NB4 (cell line): ENCODE measurements around the gene KCNJ4.
A peak's percentile ranks its signal among the peaks of the same experiment; 100 is the strongest.

Experiments used
- DNase-seq: peaks from one replicate; pipeline ENCODE4 v3.0.0; 2010; ENCODE audit warnings: low read depth
- H3K4me3 ChIP-seq: one replicate; pipeline ENCODE4 v1.5.1; 2011; ENCODE audit warnings: mild to moderate bottlenecking, low read depth, low read length, moderate library complexity
- CTCF ChIP-seq: IDR thresholded peaks from one replicate; pipeline ENCODE4 v1.5.1; 2012; ENCODE audit warnings: low read depth, low read length
- MAX ChIP-seq: IDR thresholded peaks from 2 replicates; pipeline ENCODE4 v1.6.1; 2011; ENCODE audit warnings: low read depth, low read length
- MYC ChIP-seq: IDR thresholded peaks from 2 replicates; pipeline ENCODE4 v1.6.1; 2011; ENCODE audit warnings: low read depth, low read length
- POLR2A ChIP-seq: IDR thresholded peaks from 2 replicates; pipeline ENCODE4 v1.6.1; 2011; ENCODE audit warnings: mild to moderate bottlenecking; ENCODE audit not compliant: insufficient read length; ENCODE audit errors: extremely low read depth

The KCNJ4 gene

GRCh38 chr22:38485783-38486182 lies 30.8 kb upstream of the KCNJ4 start:
- H3K4me3 ChIP-seq, result no peak overlapping the region
- DNase-seq, result peak; percentile 54

GRCh38 chr22:38484244-38484643 lies 29.2 kb upstream of the KCNJ4 start:
- TF ChIP-seq MYC, result no peak
- TF ChIP-seq POLR2A, result no peak
- TF ChIP-seq MAX, result no peak
- TF ChIP-seq CTCF, result no peak
- DNase-seq, result no peak
- H3K4me3 ChIP-seq, result no peak overlapping the region

More at GRCh38 chr22:38485783-38486182, 30.8 kb upstream of the KCNJ4 start:
- TF ChIP-seq MAX, result no peak

GRCh38 chr22:38482662-38483308 lies 27.8 kb upstream of the KCNJ4 start:
- H3K4me3 ChIP-seq, result no peak overlapping the region
- TF ChIP-seq MYC (no peak), POLR2A (no peak), CTCF (no peak), MAX (no peak)
- DNase-seq, result no peak

GRCh38 chr22:38481871-38482332 lies 26.9 kb upstream of the KCNJ4 start:
- no peak overlapping the region for H3K4me3 ChIP-seq
- TF ChIP-seq CTCF, result no peak
- no peak for TF ChIP-seq POLR2A
- no peak for TF ChIP-seq MAX
- TF ChIP-seq MYC, result no peak
- no peak for DNase-seq

GRCh38 chr22:38481162-38481870 lies 26.3 kb upstream of the KCNJ4 start:
- no peak for DNase-seq
- TF ChIP-seq CTCF (no peak), MAX (no peak), POLR2A (no peak), MYC (no peak)
- no peak overlapping the region for H3K4me3 ChIP-seq

GRCh38 chr22:38479096-38479837 lies 24.3 kb upstream of the KCNJ4 start:
- DNase-seq, result no peak
- no peak for TF ChIP-seq MYC
- TF ChIP-seq POLR2A, result no peak
- no peak for TF ChIP-seq CTCF
- TF ChIP-seq MAX, result no peak
- H3K4me3 ChIP-seq, result no peak overlapping the region
